GM20431 (cell line): ENCODE data around the gene MYO6.
"Not testable (repeated sequence)": the region's sequence is repeated elsewhere in the genome, so short reads cannot be mapped to it uniquely, and the experiment has no call there.

Experiments used
- in situ Hi-C: fragments of 300-500 bp; cut with MseI, MboI; formaldehyde crosslinking; loops from one replicate; pipeline ENCODE4 v1.15.0; 2020; ENCODE audit warnings: low sequenced_read_pairs; ENCODE audit not compliant: unreplicated experiment

MYO6 gene

GRCh38 chr6:75748743-75749538 lies at the start of gene MYO6:
TSS of gene MYO6 (plus strand) at chr6:75749239. CDS start at chr6:75817548, 68,309 bp downstream.
- in situ Hi-C loops = no loop called here

- in situ Hi-C loops = not testable (repeated sequence)
Measured at GRCh38 chr6:75708334-75708733, 40.7 kb upstream of the MYO6 start.

GRCh38 chr6:75711173-75711572 lies 37.9 kb upstream of the MYO6 start:
- in situ Hi-C loops = no loop called here

- in situ Hi-C loops = no loop called here
Measured at GRCh38 chr6:75719133-75719532, 29.9 kb upstream of the MYO6 start.

GRCh38 chr6:75723382-75723781 lies 25.7 kb upstream of the MYO6 start:
- in situ Hi-C loops = no loop called here

GRCh38 chr6:75727206-75727605 lies 21.8 kb upstream of the MYO6 start:
- in situ Hi-C loops = no loop called here

- in situ Hi-C loops = not testable (repeated sequence)
Measured at GRCh38 chr6:75731029-75731428, 18.0 kb upstream of the MYO6 start.

- in situ Hi-C loops = no loop called here
Measured at GRCh38 chr6:75735491-75736186, 13.4 kb upstream of the MYO6 start.

GRCh38 chr6:75743971-75744370 lies 5.1 kb upstream of the MYO6 start:
- in situ Hi-C loops = no loop called here

GRCh38 chr6:75745404-75745803 lies 3.6 kb upstream of the MYO6 start:
- in situ Hi-C loops = no loop called here

- in situ Hi-C loops = no loop called here
Measured at GRCh38 chr6:75746221-75746620, 2.8 kb upstream of the MYO6 start.

- in situ Hi-C loops = no loop called here
Measured at GRCh38 chr6:75747152-75747992, 1.7 kb upstream of the MYO6 start.

GRCh38 chr6:75748003-75748742 lies 866 bp upstream of the MYO6 start:
- in situ Hi-C loops = no loop called here

GRCh38 chr6:75751443-75751842 lies 2.4 kb downstream of the MYO6 start:
- in situ Hi-C loops = no loop called here

- in situ Hi-C loops = no loop called here
Measured at GRCh38 chr6:75752365-75752764, 3.3 kb downstream of the MYO6 start.

- in situ Hi-C loops = no loop called here
Measured at GRCh38 chr6:75755704-75756103, 6.7 kb downstream of the MYO6 start.

GRCh38 chr6:75757295-75757694 lies 8.3 kb downstream of the MYO6 start:
- in situ Hi-C loops = no loop called here

GRCh38 chr6:75758061-75758460 lies 9.0 kb downstream of the MYO6 start:
- in situ Hi-C loops = no loop called here

GRCh38 chr6:75759207-75759606 lies 10.2 kb downstream of the MYO6 start:
- in situ Hi-C loops = no loop called here

GRCh38 chr6:75760320-75760719 lies 11.3 kb downstream of the MYO6 start:
- in situ Hi-C loops = no loop called here
